GM23338 (cell line): ENCODE measurements around the gene CEP44. TPM values are rescaled to one million over a fixed set of nuclear protein-coding genes. Genes with fewer than 3 reads are reported as not detected.

Experiments
- ATAC-seq: fragments of 200-7000 bp; cut with Tn5 transposase; 3 replicates; pipeline ENCODE4 v1.9.1; 2020
- DNase-seq: peaks from one replicate; pipeline ENCODE4 v3.0.0-alpha.2; 2015; ENCODE audit warnings: low spot score
- H2AFZ ChIP-seq: fragments of 200-600 bp; sonication (generic); 2 replicates; pipeline ENCODE4 v1.8.0; 2016; ENCODE audit warnings: antibody characterized with exemption, mild to moderate bottlenecking, moderate library complexity
- H3F3A ChIP-seq: fragments of 200-600 bp; sonication (generic); replicated peaks from 2 replicates; pipeline ENCODE4 v1.8.0; 2017; ENCODE audit warnings: antibody characterized with exemption, mixed run types, low read depth
- H3K27ac ChIP-seq: fragments of 200-600 bp; sonication (generic); 2 replicates; pipeline ENCODE4 v1.6.1; 2016; ENCODE audit warnings: low read depth
- H3K27me3 ChIP-seq: fragments of 200-600 bp; sonication (generic); 2 replicates; pipeline ENCODE4 v1.8.0; 2016; ENCODE audit warnings: mild to moderate bottlenecking, mixed run types, moderate library complexity; ENCODE audit not compliant: insufficient read depth
- H3K36me3 ChIP-seq: fragments of 200-600 bp; sonication (generic); 2 replicates; pipeline ENCODE4 v1.8.0; 2016; ENCODE audit warnings: mild to moderate bottlenecking; ENCODE audit not compliant: insufficient read depth
- H3K4me1 ChIP-seq: fragments of 200-600 bp; sonication (generic); 2 replicates; pipeline ENCODE4 v1.8.0; 2016; ENCODE audit warnings: mild to moderate bottlenecking, moderate library complexity; ENCODE audit not compliant: insufficient read depth
- H3K4me2 ChIP-seq: fragments of 200-600 bp; sonication (generic); 2 replicates; pipeline ENCODE4 v1.7.1; 2017; ENCODE audit warnings: mixed run types
- H3K4me3 ChIP-seq: fragments of 200-600 bp; sonication (generic); 2 replicates; pipeline ENCODE4 v1.6.1; 2016; ENCODE audit warnings: mixed run types
- H3K79me2 ChIP-seq: fragments of 200-600 bp; sonication (generic); replicated peaks from 2 replicates; pipeline ENCODE4 v1.8.0; 2017; ENCODE audit warnings: mild to moderate bottlenecking; ENCODE audit not compliant: insufficient read depth
- H3K9me2 ChIP-seq: fragments of 200-600 bp; sonication (generic); 2 replicates; pipeline ENCODE4 v1.8.0; 2017; ENCODE audit not compliant: insufficient read depth
- H4K20me1 ChIP-seq: fragments of 200-600 bp; sonication (generic); replicated peaks from 2 replicates; pipeline ENCODE4 v1.8.0; 2017; ENCODE audit warnings: mild to moderate bottlenecking; ENCODE audit not compliant: insufficient read depth
- H3K27ac Mint-ChIP-seq: 2 replicates; pipeline ENCODE4 v1.8.0; 2020; ENCODE audit warnings: inconsistent platforms, mild to moderate bottlenecking, moderate library complexity, mixed read lengths
- H3K27me3 Mint-ChIP-seq: 3 replicates; pipeline ENCODE4 v1.8.0; 2022; ENCODE audit warnings: low read depth, mild to moderate bottlenecking, moderate library complexity, mixed read lengths, inconsistent platforms; ENCODE audit not compliant: insufficient read depth, poor library complexity
- H3K36me3 Mint-ChIP-seq: 3 replicates; pipeline ENCODE4 v1.8.0; 2021; ENCODE audit warnings: low read depth, mild to moderate bottlenecking, inconsistent platforms, moderate library complexity, mixed read lengths
- H3K4me1 Mint-ChIP-seq: 3 replicates; pipeline ENCODE4 v1.8.0; 2020; ENCODE audit warnings: mild to moderate bottlenecking, inconsistent platforms, mixed read lengths
- H3K4me3 Mint-ChIP-seq: 3 replicates; pipeline ENCODE4 v1.8.0; 2021; ENCODE audit warnings: moderate library complexity, mild to moderate bottlenecking, inconsistent platforms, mixed read lengths
- H3K9me3 Mint-ChIP-seq: 3 replicates; pipeline ENCODE4 v1.8.0; 2020; ENCODE audit warnings: moderate library complexity, mild to moderate bottlenecking, inconsistent platforms, mixed read lengths
- CREB1 ChIP-seq: fragments of 250-450 bp; sonication (Bioruptor Pico); IDR thresholded peaks from 2 replicates; pipeline ENCODE4 v1.5.0; 2020; ENCODE audit warnings: low read depth, mild to moderate bottlenecking, moderate library complexity
- EZH2phosphoT487 ChIP-seq: fragments of 200-600 bp; sonication (generic); IDR thresholded peaks from one replicate; pipeline ENCODE4 v1.8.1; 2018; ENCODE audit warnings: antibody characterized with exemption; ENCODE audit not compliant: unreplicated experiment
- NANOG ChIP-seq: IDR thresholded peaks from 2 replicates; pipeline ENCODE4 v1.6.1; 2016; ENCODE audit warnings: antibody characterized with exemption, borderline replicate concordance
- REST ChIP-seq: IDR thresholded peaks from one replicate; pipeline ENCODE4 v1.6.1; 2018; ENCODE audit warnings: antibody characterized with exemption; ENCODE audit not compliant: unreplicated experiment
- ZNF331 ChIP-seq: fragments of 250-450 bp; sonication (Bioruptor Pico); IDR thresholded peaks from 2 replicates; pipeline ENCODE4 v1.5.0; 2020; ENCODE audit warnings: low read depth, mild to moderate bottlenecking, moderate library complexity
- ZNF462 ChIP-seq: fragments of 250-450 bp; sonication (Bioruptor Pico); IDR thresholded peaks from 2 replicates; pipeline ENCODE4 v1.5.0; 2020; ENCODE audit warnings: mild to moderate bottlenecking, moderate library complexity
- polyA plus RNA-seq: library from polyadenylated mRNA; unstranded; fragments of >200 nt; fragmentation: Nextera tagmentation; extraction: Ambion mirVana; gene quantifications from 2 replicates; pipeline ENCODE4 v1.2.1, GENCODE V29; 2016
- total RNA-seq: library from RNA; depleted of rRNA; stranded (reverse); fragments of >200 nt; shearing (Covaris generic); gene quantifications from 2 replicates; pipeline ENCODE4 v1.2.3, GENCODE V29; 2014

The CEP44 gene
- total and polyA plus RNA-seq, 2 experiments from 2014 or later, result 12.1 to 17.4 TPM

GRCh38 chr4:174304664-174305063 is 21.0 kb downstream of the CEP44 start (continued):
- TF ChIP-seq ZNF462 (no peak), REST (no peak)

GRCh38 chr4:174305961-174306360 is 22.2 kb downstream of the CEP44 start:
- ATAC-seq, result no peak
- H3K27ac Mint-ChIP-seq, result no peak overlapping the region
- no peak for TF ChIP-seq ZNF462
- no peak for TF ChIP-seq CREB1 (CRISPR knock-in tag)
- no peak for TF ChIP-seq NANOG
- TF ChIP-seq EZH2phosphoT487, result no peak
- no peak for TF ChIP-seq ZNF331

More at GRCh38 chr4:174305961-174306360, 22.2 kb downstream of the CEP44 start:
- H3K36me3 Mint-ChIP-seq, result peaks cover 3% of the 10 kb centered on the region; the same call in 1 of the 3 replicates
- H4K20me1 ChIP-seq, result no peaks in the 10 kb centered on the region
- H3K4me1 ChIP-seq, result no peaks in the 10 kb centered on the region
- no peak overlapping the region for H3K4me3 ChIP-seq
- no peaks in the 10 kb centered on the region for H3K27me3 ChIP-seq
- H3K4me1 Mint-ChIP-seq, result no peaks in the 10 kb centered on the region
- H3K9me3 Mint-ChIP-seq, result no peaks in the 10 kb centered on the region
- H3K27me3 Mint-ChIP-seq, result no peaks in the 10 kb centered on the region
- no peak overlapping the region for H3K4me3 Mint-ChIP-seq
- no peak overlapping the region for H3K4me2 ChIP-seq
- H3K9me2 ChIP-seq, result no peaks in the 10 kb centered on the region
- H2AFZ ChIP-seq, result no peak overlapping the region
- no peaks in the 10 kb centered on the region for H3K79me2 ChIP-seq
- H3K36me3 ChIP-seq, result peaks cover 5% of the 10 kb centered on the region; the same call in 1 of the 2 replicates
- H3F3A ChIP-seq, result no peaks in the 10 kb centered on the region
- no peak for DNase-seq
- no peak overlapping the region for H3K27ac ChIP-seq
